Endothelial cell of umbilical vein (primary cell): Measurements from ENCODE around the gene KCNK15. TPM values are rescaled to one million over a fixed set of nuclear protein-coding genes. Genes with fewer than 3 reads are reported as not detected.

ENCODE experiments used
- BruUV-seq: library from RNA; stranded (reverse); fragments of 400-500 nt; replicated peaks from 2 replicates; lab custom pipeline; 2021; lab: Mats Ljungman, UMichigan
- CTCF ChIA-PET: fragments of 300-600, 350-600 bp; sonication (Branson Sonifier 250); formaldehyde crosslinking; loops from one replicate; lab custom pipeline; 2021; ENCODE audit warnings: antibody characterized with exemption, inconsistent platforms; lab: Charles Lee
- POLR2A ChIA-PET: fragments of 300-600, 350-600 bp; sonication (Branson Sonifier 250); formaldehyde crosslinking; loops from one replicate; lab custom pipeline; 2021; ENCODE audit warnings: antibody characterized with exemption, inconsistent platforms; lab: Charles Lee
- DNase-seq: peaks from one replicate; pipeline ENCODE4 v3.0.0-alpha.2; 2011; ENCODE audit warnings: low read depth, low spot score
- FAIRE-seq: peaks from 2 replicates; lab custom pipeline; 2011; peaks lifted over from hg19 to GRCh38; lab: Jason Lieb, UNC
- H2AFZ ChIP-seq: 2 replicates; pipeline ENCODE4 v1.6.0; 2012; ENCODE audit warnings: low read depth, low read length, control low read depth, inconsistent platforms
- H3K27ac ChIP-seq: 2 replicates; pipeline ENCODE4 v1.5.1; 2011; ENCODE audit warnings: low read depth, mild to moderate bottlenecking, control low read depth, low read length, moderate library complexity; ENCODE audit not compliant: insufficient read depth
- H3K27me3 ChIP-seq, 2 experiments: 2 replicates each; pipeline versions ENCODE4 v1.6.0 to v1.6.1; 2011; ENCODE audit warnings: low read length in 2 of 2, mixed read lengths in 1 of 2; ENCODE audit not compliant: control insufficient read depth in 2 of 2, insufficient read depth in 2 of 2
- H3K36me3 ChIP-seq, 2 experiments: 2 replicates in 1 of 2; 3 replicates in 1 of 2; pipeline ENCODE4 v1.5.1; 2011; ENCODE audit warnings: low read length in 2 of 2, mild to moderate bottlenecking in 1 of 2, moderate library complexity in 1 of 2; ENCODE audit not compliant: control insufficient read depth in 2 of 2, insufficient read depth in 2 of 2; ENCODE audit errors: extremely low read depth in 1 of 2
- H3K4me1 ChIP-seq: 3 replicates; pipeline ENCODE4 v1.5.1; 2011; ENCODE audit warnings: mild to moderate bottlenecking, low read length; ENCODE audit not compliant: control insufficient read depth, insufficient read depth; ENCODE audit errors: extremely low read depth
- H3K4me2 ChIP-seq: 2 replicates; pipeline ENCODE4 v1.6.1; 2011; ENCODE audit warnings: low read length, control low read depth, mixed read lengths; ENCODE audit not compliant: insufficient read depth
- H3K4me3 ChIP-seq, 3 experiments: fragments of 200-600 bp in 1 of 3; sonication (generic), shearing (Covaris generic) in 1 of 3; replicated peaks in 1 of 3; 2 replicates each; pipeline ENCODE4 v1.5.1; 2011 to 2016; ENCODE audit warnings: control low read depth in 3 of 3, low read length in 3 of 3, mild to moderate bottlenecking in 2 of 3, inconsistent platforms in 1 of 3, low read depth in 1 of 3, moderate library complexity in 1 of 3; ENCODE audit not compliant: insufficient read depth in 1 of 3
- H3K79me2 ChIP-seq: 2 replicates; pipeline ENCODE4 v1.6.0; 2012; ENCODE audit warnings: low read length, inconsistent platforms; ENCODE audit not compliant: control insufficient read depth, insufficient read depth
- H3K9ac ChIP-seq: replicated peaks from 2 replicates; pipeline ENCODE3; 2011; ENCODE audit warnings: low read length, control low read depth; ENCODE audit not compliant: insufficient read depth; ENCODE audit errors: extremely low read depth
- H3K9me1 ChIP-seq: replicated peaks from 3 replicates; pipeline ENCODE4 v1.6.0; 2011; ENCODE audit warnings: mild to moderate bottlenecking, low read length; ENCODE audit not compliant: control insufficient read depth, insufficient read depth; ENCODE audit errors: extremely low read depth
- H3K9me3 ChIP-seq: replicated peaks from 2 replicates; pipeline ENCODE4 v1.5.1; 2012; ENCODE audit warnings: low read length, inconsistent platforms; ENCODE audit not compliant: control insufficient read depth, insufficient read depth
- H4K20me1 ChIP-seq: replicated peaks from 2 replicates; pipeline ENCODE3; 2011; ENCODE audit warnings: mild to moderate bottlenecking, low read length; ENCODE audit not compliant: control insufficient read depth, insufficient read depth; ENCODE audit errors: extremely low read depth
- EZH2 ChIP-seq: IDR thresholded peaks from 2 replicates; pipeline ENCODE4 v1.6.1; 2012; ENCODE audit warnings: borderline replicate concordance, low read depth, mild to moderate bottlenecking, moderate library complexity, low read length, inconsistent platforms; ENCODE audit not compliant: severe bottlenecking
- FOS ChIP-seq: IDR thresholded peaks from 2 replicates; pipeline ENCODE4 v1.6.1; 2011; ENCODE audit warnings: mild to moderate bottlenecking, low read length, moderate library complexity, borderline replicate concordance; ENCODE audit not compliant: insufficient read depth
- GATA2 ChIP-seq: IDR thresholded peaks from 2 replicates; pipeline ENCODE4 v1.7.0; 2011; ENCODE audit warnings: low read depth, mild to moderate bottlenecking, moderate library complexity, mixed read lengths, low read length; ENCODE audit not compliant: insufficient read length, insufficient read depth
- JUN ChIP-seq: IDR thresholded peaks from 2 replicates; pipeline ENCODE4 v1.6.1; 2011; ENCODE audit warnings: borderline replicate concordance, low read depth; ENCODE audit not compliant: insufficient read length, insufficient read depth
- MYC ChIP-seq: IDR thresholded peaks from one replicate; pipeline ENCODE4 v1.6.1; 2011; ENCODE audit warnings: mild to moderate bottlenecking, low read depth, low read length
- POLR2A ChIP-seq: IDR thresholded peaks from 2 replicates; pipeline ENCODE4 v1.6.1; 2012; ENCODE audit warnings: low read depth, mild to moderate bottlenecking, control low read depth, low read length
- POLR2AphosphoS5 ChIP-seq: IDR thresholded peaks from 2 replicates; pipeline ENCODE4 v1.6.1; 2012; ENCODE audit warnings: low read depth, mild to moderate bottlenecking, control low read depth, low read length, moderate library complexity; ENCODE audit not compliant: insufficient read depth
- dilution Hi-C: fragments of 300-500 bp; cut with MboI; formaldehyde crosslinking; loops from one replicate; pipeline ENCODE4 v1.15.0; 2019; ENCODE audit warnings: low sequenced_read_pairs; ENCODE audit not compliant: extremely low pct_ligation_motif_present
- intact Hi-C: fragments of 100-400 bp; cut with micrococcal nuclease; formaldehyde crosslinking; loops from one replicate; pipeline ENCODE4 v1.10.0; 2022
- polyA plus RNA-seq, 4 experiments: library from polyadenylated mRNA; depleted of rRNA in 3 of 4; stranded (reverse) in 3 of 4; unstranded in 1 of 4; fragments of >200 nt; gene quantifications; 2 replicates each; pipeline versions ENCODE4 v1.2.1 to v1.2.3, GENCODE V29; 2011 to 2012; ENCODE audit warnings: missing spikeins in 1 of 4
- total RNA-seq: library from RNA; stranded (reverse); gene quantifications from 2 replicates; pipeline ENCODE4 v1.2.3, GENCODE V29; 2021
- TF ChIP-seq, protein P1 (sequence below), 2 donors: IDR thresholded peaks; 1 replicate in 1 of 2; 2 replicates in 1 of 2; pipeline ENCODE4 v1.5.1; 2011; ENCODE audit warnings: low read length in 2 of 2, mild to moderate bottlenecking in 2 of 2, moderate library complexity in 2 of 2, control low read depth in 1 of 2, inconsistent platforms in 1 of 2, low read depth in 1 of 2; ENCODE audit not compliant: insufficient read depth in 1 of 2; ENCODE audit errors: extremely low read depth in 1 of 2
- TF ChIP-seq, protein P2 (sequence below): IDR thresholded peaks from 2 replicates; pipeline ENCODE4 v1.6.1; 2011; ENCODE audit not compliant: insufficient read depth, insufficient read length

Gene KCNK15
- total and polyA plus RNA-seq, 2 donors (not counting 3 experiments of a cell fraction or from before 2014, with no cell fraction given): 0.06 TPM; not detected in 1

DNA sequence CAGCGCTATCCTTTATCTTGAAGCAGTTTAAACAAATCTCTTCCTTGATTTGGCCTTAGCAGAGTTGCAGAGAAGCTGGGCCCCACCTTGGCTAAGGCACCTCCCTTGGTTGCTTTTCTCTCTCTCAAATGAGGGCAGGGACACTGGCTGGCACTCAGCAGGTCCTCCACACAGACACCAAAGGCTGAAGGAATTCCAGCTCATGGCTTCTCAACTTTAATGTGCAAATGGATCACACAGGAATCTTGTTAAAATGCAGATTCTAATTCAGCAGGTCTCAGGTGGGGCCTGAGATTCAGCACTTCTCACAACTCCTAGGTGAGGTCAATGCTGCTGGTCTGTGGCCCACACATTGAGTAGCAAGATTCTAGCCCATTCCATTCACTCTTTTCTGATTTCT lies 39.0 kb downstream of the KCNK15 start:
- DNase-seq (no peak), FAIRE-seq (no peak)
- Histone ChIP-seq H3K36me3 (no peaks in the 10 kb centered on the region), H2AFZ (no peak overlapping the region), H3K79me2 (no peaks in the 10 kb centered on the region), H3K9ac (no peak overlapping the region), H3K9me3 (no peaks in the 10 kb centered on the region), H3K4me2 (no peak overlapping the region), H3K4me1 (no peaks in the 10 kb centered on the region), H3K4me3 (no peak overlapping the region), H3K27ac (no peak overlapping the region), H3K27me3 (peaks cover 0 to 2% of the 10 kb centered on the region in 2 experiments), H4K20me1 (no peaks in the 10 kb centered on the region), H3K9me1 (no peaks in the 10 kb centered on the region)
- POLR2A ChIA-PET: no interaction called here
- BruUV-seq: no TSS peak
- CTCF ChIA-PET: interaction anchor here (1.0 to 1.6 kb wide), 3 partner anchors 14 to 37 kb away, joined by 3 read pairs; no protein-coding TSS in a partner anchor
- dilution Hi-C loops (no loop called here), intact Hi-C loops (no loop called here)
- TF ChIP-seq EZH2 (no peak), GATA2 (no peak), MYC (no peak), JUN (no peak), FOS (no peak), POLR2AphosphoS5 (no peak), POLR2A (no peak)
- TF ChIP-seq, protein P1, sequence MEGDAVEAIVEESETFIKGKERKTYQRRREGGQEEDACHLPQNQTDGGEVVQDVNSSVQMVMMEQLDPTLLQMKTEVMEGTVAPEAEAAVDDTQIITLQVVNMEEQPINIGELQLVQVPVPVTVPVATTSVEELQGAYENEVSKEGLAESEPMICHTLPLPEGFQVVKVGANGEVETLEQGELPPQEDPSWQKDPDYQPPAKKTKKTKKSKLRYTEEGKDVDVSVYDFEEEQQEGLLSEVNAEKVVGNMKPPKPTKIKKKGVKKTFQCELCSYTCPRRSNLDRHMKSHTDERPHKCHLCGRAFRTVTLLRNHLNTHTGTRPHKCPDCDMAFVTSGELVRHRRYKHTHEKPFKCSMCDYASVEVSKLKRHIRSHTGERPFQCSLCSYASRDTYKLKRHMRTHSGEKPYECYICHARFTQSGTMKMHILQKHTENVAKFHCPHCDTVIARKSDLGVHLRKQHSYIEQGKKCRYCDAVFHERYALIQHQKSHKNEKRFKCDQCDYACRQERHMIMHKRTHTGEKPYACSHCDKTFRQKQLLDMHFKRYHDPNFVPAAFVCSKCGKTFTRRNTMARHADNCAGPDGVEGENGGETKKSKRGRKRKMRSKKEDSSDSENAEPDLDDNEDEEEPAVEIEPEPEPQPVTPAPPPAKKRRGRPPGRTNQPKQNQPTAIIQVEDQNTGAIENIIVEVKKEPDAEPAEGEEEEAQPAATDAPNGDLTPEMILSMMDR (IDR thresholded peaks at IDR 0.05; ENCODE audit: extremely low read depth in 1 of 2, insufficient read depth in 1 of 2, low read depth in 1 of 2, low read length in 2 of 2): no peak
- TF ChIP-seq, protein P2, sequence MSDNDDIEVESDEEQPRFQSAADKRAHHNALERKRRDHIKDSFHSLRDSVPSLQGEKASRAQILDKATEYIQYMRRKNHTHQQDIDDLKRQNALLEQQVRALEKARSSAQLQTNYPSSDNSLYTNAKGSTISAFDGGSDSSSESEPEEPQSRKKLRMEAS: no peak
